OCI-LY7 (cell line): ENCODE data around the gene LRRC66. TPM values are rescaled to one million over a fixed set of nuclear protein-coding genes. Genes with fewer than 3 reads are reported as not detected.

Experiments
- BruUV-seq: library from RNA; stranded (reverse); fragments of 400-500 nt; replicated peaks from 2 replicates; lab custom pipeline; 2021; lab: Mats Ljungman, UMichigan
- CTCF ChIA-PET: fragments of 300-600 bp; sonication (Branson Sonifier 250); formaldehyde crosslinking; loops from one replicate; lab custom pipeline; 2022; ENCODE audit warnings: antibody characterized with exemption; ENCODE audit not compliant: unreplicated experiment; lab: Charles Lee
- POLR2A ChIA-PET: fragments of 300-600 bp; sonication (Branson Sonifier 250); formaldehyde crosslinking; loops from one replicate; lab custom pipeline; 2022; ENCODE audit warnings: antibody characterized with exemption; lab: Charles Lee
- DNase-seq: peaks from one replicate; pipeline ENCODE4 v3.0.0-alpha.2; 2015; ENCODE audit warnings: low spot score
- H2AFZ ChIP-seq: fragments of 200-600 bp; sonication (generic), shearing (Covaris generic); 2 replicates; pipeline ENCODE4 v1.6.1; 2014; ENCODE audit warnings: mild to moderate bottlenecking, antibody characterized with exemption, low read length, moderate library complexity
- H3K27ac ChIP-seq: fragments of 200-600 bp; sonication (generic); 2 replicates; pipeline ENCODE4 v1.5.1; 2014; ENCODE audit warnings: mixed run types, low read depth, mild to moderate bottlenecking, moderate library complexity, low read length, inconsistent platforms; ENCODE audit not compliant: poor library complexity, severe bottlenecking
- H3K36me3 ChIP-seq: fragments of 200-600 bp; sonication (generic); 2 replicates; pipeline ENCODE4 v1.6.1; 2014; ENCODE audit warnings: mild to moderate bottlenecking, antibody characterized with exemption, low read length, moderate library complexity, mixed read lengths; ENCODE audit not compliant: insufficient read depth
- H3K4me1 ChIP-seq: fragments of 200-600 bp; sonication (generic); 2 replicates; pipeline ENCODE4 v1.5.1; 2014; ENCODE audit warnings: mild to moderate bottlenecking, low read length; ENCODE audit not compliant: insufficient read depth, poor library complexity, severe bottlenecking
- H3K4me2 ChIP-seq: fragments of 200-600 bp; sonication (generic); 2 replicates; pipeline ENCODE4 v1.6.1; 2014; ENCODE audit warnings: mild to moderate bottlenecking, low read length
- H3K4me3 ChIP-seq: fragments of 200-600 bp; sonication (generic); 2 replicates; pipeline ENCODE4 v1.5.1; 2014; ENCODE audit warnings: mild to moderate bottlenecking, low read depth, low read length; ENCODE audit not compliant: poor library complexity, severe bottlenecking
- H3K79me2 ChIP-seq: fragments of 200-600 bp; sonication (generic); 2 replicates; pipeline ENCODE4 v1.6.1; 2016; ENCODE audit warnings: low read depth, mild to moderate bottlenecking, low read length, moderate library complexity, mixed read lengths; ENCODE audit not compliant: insufficient read depth
- H3K9me2 ChIP-seq: fragments of 200-600 bp; sonication (generic); 2 replicates; pipeline ENCODE4 v1.6.1; 2016; ENCODE audit warnings: mild to moderate bottlenecking, low read length, mixed read lengths; ENCODE audit not compliant: insufficient read depth
- H3K9me3 ChIP-seq: fragments of 200-600 bp; sonication (generic); 2 replicates; pipeline ENCODE4 v1.6.1; 2014; ENCODE audit warnings: mild to moderate bottlenecking, mixed run types, low read length, mixed read lengths
- H4K20me1 ChIP-seq: fragments of 200-600 bp; sonication (generic); 2 replicates; pipeline ENCODE4 v1.6.1; 2014; ENCODE audit warnings: mild to moderate bottlenecking, antibody characterized with exemption, low read length, moderate library complexity, mixed read lengths; ENCODE audit not compliant: insufficient read depth
- EZH2phosphoT487 ChIP-seq: fragments of 200-600 bp; sonication (generic); IDR thresholded peaks from 2 replicates; pipeline ENCODE4 v1.6.1; 2018; ENCODE audit warnings: low read depth, borderline replicate concordance, mild to moderate bottlenecking, mixed run types, antibody characterized with exemption, low read length, moderate library complexity, mixed read lengths
- intact Hi-C: fragments of 100-400 bp; cut with micrococcal nuclease; formaldehyde crosslinking; loops from one replicate; pipeline ENCODE4 v1.10.0; 2022; ENCODE audit not compliant: unreplicated experiment
- total RNA-seq, 2 experiments: library from RNA; depleted of rRNA in 1 of 2; stranded (reverse); fragments of >200 nt in 1 of 2; shearing (Covaris generic) in 1 of 2; gene quantifications; 2 replicates each; pipeline ENCODE4 v1.2.3, GENCODE V29; 2014 to 2022
- TF ChIP-seq, protein P1 (sequence below): fragments of 200-600 bp; sonication (generic); conservative IDR thresholded peaks from 2 replicates; pipeline ENCODE4 v1.5.1; 2014; ENCODE audit warnings: mild to moderate bottlenecking, antibody characterized with exemption, low read length, moderate library complexity, mixed read lengths

Gene LRRC66
- total RNA-seq, 2 experiments from 2014 or later: 0.25 TPM

GRCh38 chr4:52005604-52006273, 14.4 kb downstream of the LRRC66 start:
- no peak for TF ChIP-seq EZH2phosphoT487
- TF ChIP-seq, protein P1, sequence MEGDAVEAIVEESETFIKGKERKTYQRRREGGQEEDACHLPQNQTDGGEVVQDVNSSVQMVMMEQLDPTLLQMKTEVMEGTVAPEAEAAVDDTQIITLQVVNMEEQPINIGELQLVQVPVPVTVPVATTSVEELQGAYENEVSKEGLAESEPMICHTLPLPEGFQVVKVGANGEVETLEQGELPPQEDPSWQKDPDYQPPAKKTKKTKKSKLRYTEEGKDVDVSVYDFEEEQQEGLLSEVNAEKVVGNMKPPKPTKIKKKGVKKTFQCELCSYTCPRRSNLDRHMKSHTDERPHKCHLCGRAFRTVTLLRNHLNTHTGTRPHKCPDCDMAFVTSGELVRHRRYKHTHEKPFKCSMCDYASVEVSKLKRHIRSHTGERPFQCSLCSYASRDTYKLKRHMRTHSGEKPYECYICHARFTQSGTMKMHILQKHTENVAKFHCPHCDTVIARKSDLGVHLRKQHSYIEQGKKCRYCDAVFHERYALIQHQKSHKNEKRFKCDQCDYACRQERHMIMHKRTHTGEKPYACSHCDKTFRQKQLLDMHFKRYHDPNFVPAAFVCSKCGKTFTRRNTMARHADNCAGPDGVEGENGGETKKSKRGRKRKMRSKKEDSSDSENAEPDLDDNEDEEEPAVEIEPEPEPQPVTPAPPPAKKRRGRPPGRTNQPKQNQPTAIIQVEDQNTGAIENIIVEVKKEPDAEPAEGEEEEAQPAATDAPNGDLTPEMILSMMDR: no peak
- H3K79me2 ChIP-seq: no peaks in the 10 kb centered on the region
- no peak overlapping the region for H3K27ac ChIP-seq
- no peaks in the 10 kb centered on the region for H3K9me2 ChIP-seq
- H3K4me2 ChIP-seq: no peak overlapping the region
- CTCF ChIA-PET: no interaction called here
- POLR2A ChIA-PET: interaction anchor here (1.4 kb wide), 1 partner anchor 174 kb away, joined by 4 read pairs; no protein-coding TSS in a partner anchor
- no peaks in the 10 kb centered on the region for H3K36me3 ChIP-seq
- no peaks in the 10 kb centered on the region for H4K20me1 ChIP-seq
- DNase-seq: no peak
- no TSS peak for BruUV-seq
- intact Hi-C loops: no loop called here
- no peak overlapping the region for H3K4me3 ChIP-seq
- no peak overlapping the region for H2AFZ ChIP-seq
- H3K4me1 ChIP-seq: no peaks in the 10 kb centered on the region
- no peaks in the 10 kb centered on the region for H3K9me3 ChIP-seq

DNA sequence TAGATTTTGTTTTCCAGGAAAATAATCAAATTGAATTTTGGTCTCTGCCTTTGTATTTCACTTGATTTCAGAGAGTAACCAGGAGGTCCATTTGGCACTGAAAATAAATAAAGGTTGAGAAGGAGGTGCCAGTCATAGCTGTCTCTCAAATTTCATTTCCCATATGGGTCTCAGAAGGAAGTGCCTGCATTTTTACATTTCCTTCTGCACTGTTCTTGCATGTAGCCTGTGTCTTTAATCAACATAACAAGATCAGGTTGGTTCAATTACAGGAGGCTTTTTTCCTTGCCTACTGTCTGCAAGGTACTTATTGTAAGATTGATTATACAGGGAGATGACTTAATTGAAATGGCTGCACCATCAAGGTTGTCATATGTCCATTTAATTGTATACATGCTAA, 15.7 kb downstream of the LRRC66 start:
- intact Hi-C loops: no loop called here
- Histone ChIP-seq H3K4me3 (no peak overlapping the region), H2AFZ (no peak overlapping the region), H3K79me2 (no peaks in the 10 kb centered on the region), H3K36me3 (no peaks in the 10 kb centered on the region), H3K9me3 (no peaks in the 10 kb centered on the region), H3K4me2 (no peak overlapping the region), H3K4me1 (no peaks in the 10 kb centered on the region), H3K27ac (no peak overlapping the region), H4K20me1 (no peaks in the 10 kb centered on the region), H3K9me2 (no peaks in the 10 kb centered on the region)
- ChIA-PET POLR2A (no interaction called here), CTCF (no interaction called here)
- TF ChIP-seq, protein P1: no peak
- no peak for TF ChIP-seq EZH2phosphoT487
- no TSS peak for BruUV-seq
- no peak for DNase-seq

GRCh38 chr4:52001616-52002015, 18.5 kb downstream of the LRRC66 start:
- Histone ChIP-seq H3K4me1 (no peaks in the 10 kb centered on the region), H3K79me2 (no peaks in the 10 kb centered on the region), H3K36me3 (no peaks in the 10 kb centered on the region), H3K4me3 (no peak overlapping the region), H3K9me3 (no peaks in the 10 kb centered on the region), H3K4me2 (no peak overlapping the region), H3K27ac (no peak overlapping the region), H3K9me2 (no peaks in the 10 kb centered on the region), H4K20me1 (no peaks in the 10 kb centered on the region), H2AFZ (no peak overlapping the region)
- BruUV-seq: no TSS peak
- ChIA-PET CTCF (no interaction called here), POLR2A (no interaction called here)
- TF ChIP-seq, protein P1: no peak
- TF ChIP-seq EZH2phosphoT487: no peak
- no peak for DNase-seq
- intact Hi-C loops: no loop called here
